ENCODE measurements around the gene URGCP. TPM values are rescaled to one million over a fixed set of nuclear protein-coding genes. Genes with fewer than 3 reads are reported as not detected.
"Not testable (repeated sequence)": the region's sequence is repeated elsewhere in the genome, so short reads cannot be mapped to it uniquely, and the experiment has no call there.

The URGCP gene
- total RNA-seq, 1 donor from 2014 or later = 13.0 TPM

DNA sequence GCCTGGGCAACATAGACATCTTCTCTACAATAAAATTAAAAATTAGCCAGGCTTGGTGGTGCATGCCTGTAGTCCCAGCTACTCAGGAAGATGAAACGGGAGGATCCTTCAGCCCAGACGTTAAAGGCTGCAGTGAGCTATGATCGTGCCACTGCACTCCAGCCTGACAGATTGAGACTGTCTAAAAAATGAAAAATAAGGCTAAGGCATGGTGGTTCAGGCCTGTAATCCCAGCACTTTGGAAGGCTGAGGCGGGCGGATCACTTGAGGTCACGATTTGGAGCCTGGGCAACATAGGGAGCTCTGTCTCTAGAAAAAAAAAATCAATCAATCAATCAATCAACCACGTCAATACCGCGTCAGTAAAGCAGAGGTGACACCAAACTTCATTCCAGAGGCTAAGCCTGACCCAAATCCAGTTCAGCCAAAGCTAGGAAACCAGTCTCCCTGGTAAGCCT, 68.2 kb downstream of the URGCP start:
- Mint-ChIP-seq H3K4me1 (ENCODE audit: unreplicated experiment) (no peaks in the 10 kb centered on the region), H3K36me3 (ENCODE audit: low read depth, unreplicated experiment) (no peaks in the 10 kb centered on the region), H3K9me3 (ENCODE audit: unreplicated experiment) (no peaks in the 10 kb centered on the region), H3K4me3 (ENCODE audit: unreplicated experiment) (no peak overlapping the region), H3K27me3 (ENCODE audit: unreplicated experiment) (peaks cover 2% of the 10 kb centered on the region), H3K27ac (ENCODE audit: unreplicated experiment) (no peak overlapping the region)
- TF ChIP-seq, protein P1, sequence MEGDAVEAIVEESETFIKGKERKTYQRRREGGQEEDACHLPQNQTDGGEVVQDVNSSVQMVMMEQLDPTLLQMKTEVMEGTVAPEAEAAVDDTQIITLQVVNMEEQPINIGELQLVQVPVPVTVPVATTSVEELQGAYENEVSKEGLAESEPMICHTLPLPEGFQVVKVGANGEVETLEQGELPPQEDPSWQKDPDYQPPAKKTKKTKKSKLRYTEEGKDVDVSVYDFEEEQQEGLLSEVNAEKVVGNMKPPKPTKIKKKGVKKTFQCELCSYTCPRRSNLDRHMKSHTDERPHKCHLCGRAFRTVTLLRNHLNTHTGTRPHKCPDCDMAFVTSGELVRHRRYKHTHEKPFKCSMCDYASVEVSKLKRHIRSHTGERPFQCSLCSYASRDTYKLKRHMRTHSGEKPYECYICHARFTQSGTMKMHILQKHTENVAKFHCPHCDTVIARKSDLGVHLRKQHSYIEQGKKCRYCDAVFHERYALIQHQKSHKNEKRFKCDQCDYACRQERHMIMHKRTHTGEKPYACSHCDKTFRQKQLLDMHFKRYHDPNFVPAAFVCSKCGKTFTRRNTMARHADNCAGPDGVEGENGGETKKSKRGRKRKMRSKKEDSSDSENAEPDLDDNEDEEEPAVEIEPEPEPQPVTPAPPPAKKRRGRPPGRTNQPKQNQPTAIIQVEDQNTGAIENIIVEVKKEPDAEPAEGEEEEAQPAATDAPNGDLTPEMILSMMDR (IDR thresholded peaks at IDR 0.05; ENCODE audit: unreplicated experiment) = no peak
- no peak for DNase-seq (ENCODE audit: low spot score)

DNA sequence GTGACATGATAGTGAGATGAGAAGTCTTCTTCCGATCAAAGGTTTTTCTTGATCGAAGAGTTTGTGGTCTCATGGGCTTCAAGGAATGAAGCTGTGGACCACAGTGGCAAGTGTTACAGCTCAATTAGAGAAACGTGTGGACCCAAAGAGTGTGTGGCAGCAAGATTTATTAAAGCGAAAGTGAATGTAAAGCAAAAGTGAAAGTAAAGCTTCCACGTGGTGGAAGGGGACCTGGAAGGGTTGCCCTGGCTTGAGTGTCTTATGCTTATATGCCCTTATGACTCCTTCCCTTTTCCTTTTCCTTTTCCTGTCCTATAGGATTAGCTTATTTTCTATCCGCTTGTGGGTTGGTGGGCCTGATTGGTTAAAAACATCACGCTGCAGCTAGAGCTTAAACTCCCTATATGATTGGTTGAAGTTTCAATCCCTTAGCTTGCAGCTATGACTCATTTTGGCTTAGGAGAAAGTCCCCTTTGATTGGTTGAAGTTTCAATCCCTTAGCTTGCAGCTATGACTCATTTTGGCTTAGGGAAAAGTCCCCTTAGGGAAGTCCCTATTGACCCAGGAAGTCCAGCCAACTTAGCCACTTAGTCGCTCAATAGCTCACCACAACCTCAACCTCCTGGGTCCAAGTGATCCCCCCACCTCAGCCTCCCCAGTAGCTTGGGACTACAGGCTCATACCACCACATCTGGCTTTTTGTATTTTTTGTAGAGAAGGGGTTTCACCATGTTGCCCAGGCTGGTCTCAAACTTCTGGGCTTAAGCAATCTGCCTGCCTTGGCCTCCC, 71.7 kb downstream of the URGCP start:
- Mint-ChIP-seq H3K27ac (ENCODE audit: unreplicated experiment) (no peak overlapping the region), H3K36me3 (ENCODE audit: low read depth, unreplicated experiment) (no peaks in the 10 kb centered on the region), H3K4me1 (ENCODE audit: unreplicated experiment) (no peaks in the 10 kb centered on the region), H3K4me3 (ENCODE audit: unreplicated experiment) (no peak overlapping the region), H3K9me3 (ENCODE audit: unreplicated experiment) (peaks cover 3% of the 10 kb centered on the region), H3K27me3 (ENCODE audit: unreplicated experiment) (peaks cover 2% of the 10 kb centered on the region)
- no peak for DNase-seq (ENCODE audit: low spot score)
- TF ChIP-seq, protein P1 (IDR thresholded peaks at IDR 0.05; ENCODE audit: unreplicated experiment) = no peak

DNA sequence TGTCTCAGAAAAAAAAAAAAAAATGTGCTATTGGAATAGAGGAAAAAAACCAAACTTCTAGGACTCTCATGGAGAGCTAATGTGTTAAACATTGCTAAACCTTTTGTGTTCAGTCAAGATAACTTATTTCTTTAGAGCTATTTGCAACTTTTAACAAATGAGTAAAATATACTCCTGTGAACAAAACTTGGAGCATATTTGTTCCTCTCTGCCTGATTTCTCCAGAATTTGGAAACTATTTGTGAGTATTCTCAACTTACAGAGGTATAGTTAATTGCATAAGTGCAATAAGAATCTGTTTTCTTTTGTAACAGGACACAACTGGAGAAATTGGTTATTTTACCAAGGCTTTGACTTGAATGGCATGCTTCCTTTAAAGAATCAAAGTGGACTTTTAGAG, 75.5 kb downstream of the URGCP start:
- H3K27me3 Mint-ChIP-seq (ENCODE audit: unreplicated experiment) = not testable (repeated sequence)

More for the DNA sequence above, 75.5 kb downstream of the URGCP start:
- H3K4me1 Mint-ChIP-seq (ENCODE audit: unreplicated experiment); H3K36me3 Mint-ChIP-seq (ENCODE audit: low read depth, unreplicated experiment); H3K4me3 Mint-ChIP-seq (ENCODE audit: unreplicated experiment); H3K27ac Mint-ChIP-seq (ENCODE audit: unreplicated experiment); H3K9me3 Mint-ChIP-seq (ENCODE audit: unreplicated experiment); DNase-seq (ENCODE audit: low spot score): not testable (repeated sequence)

Other genes with a start within 250 kb of the URGCP start
- 55.5 TPM for gene COA1, start 177.1 kb downstream of the URGCP start, total RNA-seq (ENCODE audit: unreplicated experiment)
- 18.2 TPM for gene BLVRA, start 147.9 kb downstream of the URGCP start, total RNA-seq (ENCODE audit: unreplicated experiment)
- gene MRPS24, start 37.1 kb downstream of the URGCP start, total RNA-seq (ENCODE audit: unreplicated experiment) = 51.8 TPM
- 9.3 TPM for gene UBE2D4, start 19.8 kb upstream of the URGCP start, total RNA-seq (ENCODE audit: unreplicated experiment)
- not detected for gene SPDYE1, start 91.3 kb upstream of the URGCP start, total RNA-seq (ENCODE audit: unreplicated experiment)
- 47.5 TPM for gene DBNL, start 138.1 kb upstream of the URGCP start, total RNA-seq (ENCODE audit: unreplicated experiment)
- not detected for gene PGAM2, start 159.0 kb upstream of the URGCP start, total RNA-seq (ENCODE audit: unreplicated experiment)
- gene POLM, start 175.9 kb upstream of the URGCP start, total RNA-seq (ENCODE audit: unreplicated experiment) = 16.9 TPM
- gene AEBP1, start 197.7 kb upstream of the URGCP start, total RNA-seq (ENCODE audit: unreplicated experiment) = 22.2 TPM
- gene POLD2, start 217.0 kb upstream of the URGCP start, total RNA-seq (ENCODE audit: unreplicated experiment) = 39.9 TPM
- gene MYL7, start 234.7 kb upstream of the URGCP start, total RNA-seq (ENCODE audit: unreplicated experiment) = 0.82 TPM